ENCODE measurements around the gene TRABD2A. TPM values are rescaled to one million over a fixed set of nuclear protein-coding genes. Genes with fewer than 3 reads are reported as not detected.
"Not testable (repeated sequence)": the region's sequence is repeated elsewhere in the genome, so short reads cannot be mapped to it uniquely, and the experiment has no call there.

The TRABD2A gene
- total and polyA plus RNA-seq, 2 of the 13 experiments (the other 11 are each of a cell fraction or from before 2014, with no cell fraction given), result 0.15 TPM; not detected in 1

DNA sequence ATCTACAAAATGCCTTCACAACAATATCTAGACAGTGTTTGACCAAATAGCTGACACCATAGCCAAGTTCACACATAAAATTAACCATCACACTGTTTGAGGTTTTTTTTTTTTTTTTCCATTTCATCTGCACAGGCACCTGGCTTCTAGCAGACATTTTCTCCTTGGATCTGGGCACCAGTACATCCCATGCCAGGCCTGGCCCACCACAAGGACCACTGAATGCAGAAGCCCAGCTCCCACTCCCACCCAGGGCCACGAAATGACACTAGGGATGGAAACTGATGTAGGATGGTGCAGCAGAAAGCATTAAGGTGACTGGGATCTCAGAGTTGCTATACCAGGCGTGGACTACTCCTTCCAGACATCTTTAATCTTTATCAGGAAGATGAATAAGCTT lies 37.5 kb upstream of the TRABD2A start:
- ATAC-seq (no peak), DNase-seq (ENCODE audit: low spot score) (no peak), FAIRE-seq (no peak)
- no peak overlapping the region for H2AFZ ChIP-seq (ENCODE audit: low read length)
- H3K4me1 ChIP-seq (ENCODE audit: insufficient read depth, low read length), result peaks cover 21% of the 10 kb centered on the region
- CTCF ChIA-PET (ENCODE audit: low intra/inter-chr PET ratio, low total read pairs), result no interaction called here
- no TSS peak for BruUV-seq (replicated peaks)
- intact Hi-C loops (cut with micrococcal nuclease; ENCODE audit: unreplicated experiment), result loop anchor here (1.0 kb wide), 1 partner anchor 10 kb away; no protein-coding TSS in a partner anchor
- no peaks in the 10 kb centered on the region for H4K20me1 ChIP-seq (ENCODE audit: insufficient read depth, low read length)
- no peak overlapping the region for H3K4me3 ChIP-seq (replicated peaks in 1 of 3; ENCODE audit: insufficient read depth in 1 of 3, low read depth in 2 of 3, low read length in 3 of 3)
- no peak overlapping the region for H3K9ac ChIP-seq (ENCODE audit: insufficient read depth, low read depth, low read length)
- TF ChIP-seq HOXD1 (CRISPR knock-in tag; IDR thresholded peaks at IDR 0.05) (no peak), PAX8 (CRISPR knock-in tag; IDR thresholded peaks at IDR 0.05; ENCODE audit: borderline replicate concordance) (no peak)
- H3K36me3 ChIP-seq (replicated peaks in 1 of 2; ENCODE audit: control insufficient read depth in 1 of 2, insufficient read depth in 2 of 2, low read length in 2 of 2), result no peaks in the 10 kb centered on the region
- in situ Hi-C loops (cut with HindIII; ENCODE audit: extremely low pct_ligation_motif_present, low pct_unique_long_range_greater_than_20kb), result no loop called here
- H3K27me3 ChIP-seq (ENCODE audit: control insufficient read depth in 1 of 2, insufficient read depth in 2 of 2, low read length in 2 of 2), result no peaks in the 10 kb centered on the region
- no peaks in the 10 kb centered on the region for H3K9me3 ChIP-seq (ENCODE audit: low read length)
- WGBS (ENCODE audit: low lambda C conversion rate), result 54% methylated on average over 2 of the region's 2 CpGs
- H3K27ac ChIP-seq (ENCODE audit: extremely low read length, insufficient read depth, low read length), result no peak overlapping the region
- no peaks in the 10 kb centered on the region for H3K79me2 ChIP-seq (ENCODE audit: insufficient read depth, low read length)
- no peak overlapping the region for H3K4me2 ChIP-seq (ENCODE audit: low read depth, low read length)
- POLR2A ChIA-PET, result interaction anchor here (1.3 to 4.9 kb wide), 2 partner anchors 13 to 28 kb away, joined by 3 to 141 read pairs; partner anchors contain the start of gene TMSB10

DNA sequence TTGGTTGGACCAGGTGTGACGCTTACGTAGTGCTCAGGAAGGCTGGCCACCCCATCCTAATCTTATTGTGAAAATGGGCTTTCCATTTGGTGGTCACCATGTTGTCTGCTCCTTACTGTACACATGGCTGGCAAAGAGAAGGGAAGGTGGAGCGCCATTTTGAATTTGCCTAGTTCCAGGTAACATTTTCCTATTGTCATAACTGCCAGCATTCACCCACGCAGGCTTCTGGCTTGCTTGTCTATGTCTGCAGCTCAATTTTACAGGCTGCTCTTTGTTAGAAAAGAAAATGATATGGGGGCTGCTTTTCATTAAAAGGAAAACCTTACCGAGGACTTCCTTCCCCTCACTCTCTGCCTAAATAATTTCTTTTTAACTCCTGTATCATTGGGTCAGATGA lies 36.9 kb upstream of the TRABD2A start:
- TF ChIP-seq ZNF644 (CRISPR knock-in tag; IDR thresholded peaks at IDR 0.05; ENCODE audit: low read depth), result 0 out of 2 replicates have a peak, but pooled peaks have one; percentile 59
- BruUV-seq (replicated peaks); H3K27me3 ChIP-seq (ENCODE audit: control insufficient read depth in 1 of 2, insufficient read depth in 2 of 2, low read length in 2 of 2); H4K20me1 ChIP-seq (ENCODE audit: insufficient read depth, low read length); H3K36me3 ChIP-seq (replicated peaks in 1 of 2; ENCODE audit: control insufficient read depth in 1 of 2, insufficient read depth in 2 of 2, low read length in 2 of 2); H3K4me2 ChIP-seq (ENCODE audit: low read depth, low read length); H3K9ac ChIP-seq (ENCODE audit: insufficient read depth, low read depth, low read length); ATAC-seq; FAIRE-seq; CTCF ChIA-PET (ENCODE audit: low intra/inter-chr PET ratio, low total read pairs); in situ Hi-C loops (cut with HindIII; ENCODE audit: extremely low pct_ligation_motif_present, low pct_unique_long_range_greater_than_20kb); H3K4me3 ChIP-seq (replicated peaks in 1 of 3; ENCODE audit: insufficient read depth in 1 of 3, low read depth in 2 of 3, low read length in 3 of 3); H3K27ac ChIP-seq (ENCODE audit: extremely low read length, insufficient read depth, low read length); H3K9me3 ChIP-seq (ENCODE audit: low read length); DNase-seq (ENCODE audit: low spot score); H3K79me2 ChIP-seq (ENCODE audit: insufficient read depth, low read length): not testable (repeated sequence)
- POLR2A ChIA-PET, result interaction anchor here (1.2 to 4.9 kb wide), 3 partner anchors 8 to 29 kb away, joined by 3 to 141 read pairs (median 5); partner anchors contain the start of gene TMSB10
- Histone ChIP-seq H2AFZ (ENCODE audit: low read length) (peak overlapping the region; percentile 10), H3K4me1 (ENCODE audit: insufficient read depth, low read length) (peaks cover 21% of the 10 kb centered on the region)
- intact Hi-C loops (cut with micrococcal nuclease; ENCODE audit: unreplicated experiment), result loop anchor here (1.0 kb wide), 1 partner anchor 10 kb away; no protein-coding TSS in a partner anchor
- 68% methylated on average over 5 of the region's 5 CpGs for WGBS (ENCODE audit: low lambda C conversion rate)

DNA sequence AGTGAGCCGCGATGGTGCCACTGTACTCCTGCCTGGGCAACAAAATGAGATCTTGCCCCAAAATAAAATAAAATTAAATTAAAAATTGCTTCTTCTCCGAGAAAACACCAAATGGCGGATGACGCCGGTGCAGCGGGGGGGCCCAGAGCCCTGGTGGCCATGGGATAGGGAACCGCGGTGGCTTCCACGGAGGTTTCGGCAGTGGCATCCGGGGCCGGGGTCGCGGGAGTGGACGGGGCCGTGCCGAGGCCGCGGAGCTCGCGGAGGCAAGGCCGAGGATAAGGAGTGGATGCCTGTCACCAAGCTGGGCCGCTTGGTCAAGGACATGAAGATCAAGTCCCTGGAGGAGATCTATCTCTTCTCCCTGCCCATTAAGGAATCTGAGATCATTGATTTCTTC lies 34.8 kb upstream of the TRABD2A start:
- H3K4me2 ChIP-seq (ENCODE audit: low read depth, low read length); H2AFZ ChIP-seq (ENCODE audit: low read length); H3K4me3 ChIP-seq (replicated peaks in 1 of 3; ENCODE audit: insufficient read depth in 1 of 3, low read depth in 2 of 3, low read length in 3 of 3); FAIRE-seq; in situ Hi-C loops (cut with HindIII; ENCODE audit: extremely low pct_ligation_motif_present, low pct_unique_long_range_greater_than_20kb); H3K79me2 ChIP-seq (ENCODE audit: insufficient read depth, low read length); DNase-seq (ENCODE audit: low spot score); H4K20me1 ChIP-seq (ENCODE audit: insufficient read depth, low read length); POLR2A ChIA-PET; H3K9ac ChIP-seq (ENCODE audit: insufficient read depth, low read depth, low read length); H3K27ac ChIP-seq (ENCODE audit: extremely low read length, insufficient read depth, low read length); H3K36me3 ChIP-seq (replicated peaks in 1 of 2; ENCODE audit: control insufficient read depth in 1 of 2, insufficient read depth in 2 of 2, low read length in 2 of 2); H3K27me3 ChIP-seq (ENCODE audit: control insufficient read depth in 1 of 2, insufficient read depth in 2 of 2, low read length in 2 of 2); CTCF ChIA-PET (ENCODE audit: low intra/inter-chr PET ratio, low total read pairs); H3K9me3 ChIP-seq (ENCODE audit: low read length); BruUV-seq (replicated peaks); ATAC-seq; intact Hi-C loops (cut with micrococcal nuclease; ENCODE audit: unreplicated experiment): not testable (repeated sequence)
- H3K4me1 ChIP-seq (ENCODE audit: insufficient read depth, low read length), result peaks cover 19% of the 10 kb centered on the region
- WGBS (ENCODE audit: low lambda C conversion rate), result 93% methylated on average over 24 of the region's 24 CpGs
